Spleen (tissue), 11 donors: Measurements from ENCODE around the gene BPHL. TPM values are rescaled to one million over a fixed set of nuclear protein-coding genes. Genes with fewer than 3 reads are reported as not detected.
"Not testable (repeated sequence)": the region's sequence is repeated elsewhere in the genome, so short reads cannot be mapped to it uniquely, and the experiment has no call there.

Experiments
- DNase-seq: peaks from one replicate; pipeline ENCODE4 v3.0.0-alpha.2; 2020
- H3K27ac ChIP-seq, 8 donors: fragments of 200-600 bp; sonication (generic) in 7 of 8; 1 replicate in 4 of 8; 2 replicates in 4 of 8; pipeline versions ENCODE4 v1.5.0 to v1.8.0; 2016 to 2021; ENCODE audit warnings: inconsistent platforms in 4 of 8, mild to moderate bottlenecking in 4 of 8, moderate library complexity in 1 of 8
- H3K27me3 ChIP-seq, 7 donors: fragments of 200-600 bp; sonication (generic) in 6 of 7; replicated peaks in 1 of 7; 1 replicate in 4 of 7; 2 replicates in 3 of 7; pipeline versions ENCODE4 v1.5.0 to v1.8.0; 2016 to 2021; ENCODE audit warnings: inconsistent platforms in 3 of 7, mild to moderate bottlenecking in 1 of 7
- H3K36me3 ChIP-seq, 6 donors: fragments of 200-600 bp; sonication (generic) in 5 of 6; 1 replicate in 4 of 6; 2 replicates in 2 of 6; pipeline versions ENCODE4 v1.5.0 to v1.8.0; 2016 to 2021; ENCODE audit warnings: inconsistent platforms in 2 of 6
- H3K4me1 ChIP-seq, 6 donors: fragments of 200-600 bp; sonication (generic) in 5 of 6; 1 replicate in 3 of 6; 2 replicates in 3 of 6; pipeline versions ENCODE4 v1.5.0 to v1.8.0; 2016 to 2021; ENCODE audit warnings: inconsistent platforms in 3 of 6
- H3K4me3 ChIP-seq, 8 donors: fragments of 200-600 bp; sonication (generic) in 7 of 8; 1 replicate in 4 of 8; 2 replicates in 4 of 8; pipeline versions ENCODE4 v1.5.0 to v1.8.0; 2016 to 2021; ENCODE audit warnings: inconsistent platforms in 4 of 8, mild to moderate bottlenecking in 4 of 8, moderate library complexity in 2 of 8
- H3K9me3 ChIP-seq, 8 donors: fragments of 200-600 bp; sonication (generic) in 7 of 8; 1 replicate in 4 of 8; 2 replicates in 4 of 8; pipeline versions ENCODE4 v1.5.0 to v1.8.0; 2016 to 2021; ENCODE audit warnings: inconsistent platforms in 4 of 8
- POLR2A ChIP-seq, 3 donors: fragments of 450-650 bp; IDR thresholded peaks; one replicate each; pipeline ENCODE4 v1.5.1; 2017; ENCODE audit warnings: antibody characterized with exemption in 3 of 3, mild to moderate bottlenecking in 1 of 3
- POLR2AphosphoS5 ChIP-seq, 3 donors: sonication (generic); formaldehyde crosslinking; IDR thresholded peaks; one replicate each; pipeline ENCODE4 v1.5.1; 2017; ENCODE audit warnings: antibody characterized with exemption in 3 of 3
- WGBS, 5 donors: extraction: QIAGEN DNeasy Blood & Tissue Kit in 3 of 5; methylation state at CpG; one replicate each; pipeline versions ENCODE4 v1.1.5 to v1.1.7; 2013 to 2018; 5-methylcytosine and 5-hydroxymethylcytosine counted together
- intact Hi-C: fragments of 100-400 bp; cut with DNase I; formaldehyde crosslinking; loops from one replicate; pipeline ENCODE4 v1.15.0; 2023; ENCODE audit warnings: low total_unique reads
- polyA plus RNA-seq, 3 donors: library from polyadenylated mRNA; stranded (reverse); fragments of 200-250 nt; gene quantifications; one replicate each; pipeline ENCODE4 v1.2.1, GENCODE V29; 2013
- total RNA-seq, 7 donors: library from RNA; depleted of rRNA in 3 of 7; stranded (reverse); fragments of >200 nt in 3 of 7; fragmentation: NEBNext Ultra II Directional in 4 of 7; extraction: Animal tissue kit (Norgen Biotek cat#: 25700) in 4 of 7; gene quantifications; one replicate each; pipeline versions ENCODE4 v1.1.0 to v1.2.1, GENCODE V29; 2016 to 2021
- TF ChIP-seq, protein P1 (sequence below), 11 experiments: fragments of 200-600 bp in 7 of 11; fragments of 450-650 bp in 4 of 11; sonication (generic) in 4 of 11; IDR thresholded peaks in 8 of 11; conservative IDR thresholded peaks in 3 of 11; 1 replicate in 7 of 11; 2 replicates in 4 of 11; pipeline versions ENCODE4 v1.4.0 to v1.8.0; 2016 to 2021; ENCODE audit warnings: antibody characterized with exemption in 11 of 11, inconsistent platforms in 4 of 11, mild to moderate bottlenecking in 1 of 11
- donor health status: healthy with polysubstance abuse.
- donor health status: DM: no; HTN: no; CAD: no; lungs with moderate emphysema.
- donor health status: DM: no; HTN: no; CAD: no.
- donor health status: Bipolar disorder and iron deficiency.
- donor health status: healthy.
- donor health status: DM: no; HTN: no; CAD: no.
- donor health status: DM: yes; HTN: yes; CAD: no.

The BPHL gene
- total and polyA plus RNA-seq, 10 donors = 6.6 to 11.3 (median 9.4) TPM

DNA sequence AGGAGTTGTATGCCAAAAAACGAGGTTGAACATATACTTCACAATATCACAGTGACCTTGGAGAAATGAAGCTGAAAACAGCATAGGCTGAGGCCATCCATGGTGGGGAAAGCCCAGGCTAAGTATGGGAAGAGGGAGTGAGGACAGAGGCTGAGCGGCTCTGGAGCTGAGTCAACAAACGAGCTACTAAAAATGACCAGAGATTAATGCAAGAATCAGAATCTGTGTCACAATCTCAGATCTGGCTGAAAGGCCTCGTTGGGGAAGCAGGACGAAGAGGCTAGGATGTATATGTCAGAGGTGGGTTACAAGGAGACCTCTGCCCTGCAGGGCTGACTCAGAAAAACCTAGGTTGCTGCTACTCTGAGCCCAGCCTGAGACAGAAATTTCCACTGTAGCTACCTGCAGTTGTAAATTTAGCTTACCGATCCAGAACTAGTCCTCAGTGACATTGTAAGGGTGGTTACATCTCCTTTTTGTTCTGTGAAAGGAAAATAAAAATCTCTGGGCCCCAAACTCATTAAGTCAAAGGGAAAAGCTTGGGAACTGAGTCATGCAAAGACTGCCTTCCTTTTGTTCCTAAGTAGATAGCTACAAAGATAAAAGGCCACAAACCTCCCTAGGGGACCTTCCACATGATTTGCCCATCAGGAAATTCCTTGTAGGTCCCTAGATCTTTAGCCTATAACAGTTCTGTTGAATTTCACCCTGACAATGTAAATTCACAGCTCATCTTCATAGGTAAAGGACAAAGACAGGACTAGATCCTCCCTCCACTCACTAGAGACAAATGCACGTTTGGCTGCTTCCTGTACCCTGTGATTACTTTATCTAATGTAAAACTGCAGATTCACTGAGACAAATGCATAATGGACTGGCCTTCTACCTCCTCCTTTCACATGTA is 47.4 kb downstream of the BPHL start:
- TF ChIP-seq POLR2A (IDR thresholded peaks at IDR 0.05) (no peak), POLR2AphosphoS5 (IDR thresholded peaks at IDR 0.05) (no peak)
- TF ChIP-seq, protein P1, sequence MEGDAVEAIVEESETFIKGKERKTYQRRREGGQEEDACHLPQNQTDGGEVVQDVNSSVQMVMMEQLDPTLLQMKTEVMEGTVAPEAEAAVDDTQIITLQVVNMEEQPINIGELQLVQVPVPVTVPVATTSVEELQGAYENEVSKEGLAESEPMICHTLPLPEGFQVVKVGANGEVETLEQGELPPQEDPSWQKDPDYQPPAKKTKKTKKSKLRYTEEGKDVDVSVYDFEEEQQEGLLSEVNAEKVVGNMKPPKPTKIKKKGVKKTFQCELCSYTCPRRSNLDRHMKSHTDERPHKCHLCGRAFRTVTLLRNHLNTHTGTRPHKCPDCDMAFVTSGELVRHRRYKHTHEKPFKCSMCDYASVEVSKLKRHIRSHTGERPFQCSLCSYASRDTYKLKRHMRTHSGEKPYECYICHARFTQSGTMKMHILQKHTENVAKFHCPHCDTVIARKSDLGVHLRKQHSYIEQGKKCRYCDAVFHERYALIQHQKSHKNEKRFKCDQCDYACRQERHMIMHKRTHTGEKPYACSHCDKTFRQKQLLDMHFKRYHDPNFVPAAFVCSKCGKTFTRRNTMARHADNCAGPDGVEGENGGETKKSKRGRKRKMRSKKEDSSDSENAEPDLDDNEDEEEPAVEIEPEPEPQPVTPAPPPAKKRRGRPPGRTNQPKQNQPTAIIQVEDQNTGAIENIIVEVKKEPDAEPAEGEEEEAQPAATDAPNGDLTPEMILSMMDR (IDR thresholded peaks at IDR 0.05 in 8 of 11, conservative IDR thresholded peaks at IDR 0.05 in 3 of 11) = no peak
- WGBS, 5 donors = 64 to 78% (median 74%) methylated on average over 7 of the region's 7 CpGs
- H3K9me3 ChIP-seq = no peaks in the 10 kb centered on the region
- intact Hi-C loops = loop anchor here (10.0 kb wide), 1 partner anchor 89 kb away; the partner anchor contains the start of gene PSMG4
- no peak overlapping the region for H3K27ac ChIP-seq
- DNase-seq = no peak
- H3K36me3 ChIP-seq = no peaks in the 10 kb centered on the region
- H3K4me3 ChIP-seq = no peak overlapping the region
- H3K27me3 ChIP-seq = peaks cover 0 to 7% (median 0%) of the 10 kb centered on the region in 7 donors
- H3K4me1 ChIP-seq = peaks cover 0 to 25% (median 17%) of the 10 kb centered on the region in 6 donors

DNA sequence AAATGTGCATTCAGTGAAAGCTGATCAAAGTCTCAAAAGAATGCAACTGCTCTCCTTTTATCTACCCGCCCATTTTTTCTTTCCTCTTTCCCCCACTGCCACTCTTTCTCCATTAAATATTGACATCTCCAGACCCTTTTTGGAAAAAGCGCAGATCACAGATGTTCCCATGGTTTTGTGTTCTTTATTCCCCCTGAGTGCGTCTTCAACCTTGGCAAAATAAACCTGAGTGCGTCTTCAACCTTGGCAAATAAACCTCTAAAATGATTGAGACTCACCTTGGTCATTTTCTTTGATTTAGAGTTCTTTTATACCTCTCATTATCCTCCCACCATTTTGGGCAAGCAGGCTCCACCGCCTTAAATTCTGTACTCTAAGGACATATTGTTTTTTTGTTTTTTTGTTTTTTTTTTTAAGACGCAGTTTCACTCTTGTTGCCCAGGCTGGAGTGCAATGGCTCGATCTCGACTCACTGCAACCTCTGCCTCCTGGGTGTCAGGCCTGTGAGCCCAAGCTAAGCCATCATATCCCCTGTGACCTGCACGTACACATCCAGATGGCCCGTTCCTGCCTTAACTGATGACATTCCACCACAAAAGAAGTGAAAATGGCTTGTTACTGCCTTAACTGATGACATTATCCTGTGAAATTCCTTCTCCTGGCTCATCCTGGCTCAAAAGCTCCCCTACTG is 48.2 kb downstream of the BPHL start:
- H3K9me3 ChIP-seq, H3K36me3 ChIP-seq, DNase-seq, H3K4me3 ChIP-seq, H3K27ac ChIP-seq, H3K27me3 ChIP-seq: not testable (repeated sequence)
- 91 to 97% (median 93%) methylated on average over 10 of the region's 10 CpGs for WGBS, 5 donors
- peaks cover 0 to 20% (median 14%) of the 10 kb centered on the region in 6 donors for H3K4me1 ChIP-seq
- intact Hi-C loops = loop anchor here (10.0 kb wide), 1 partner anchor 88 kb away; the partner anchor contains the start of gene PSMG4

DNA sequence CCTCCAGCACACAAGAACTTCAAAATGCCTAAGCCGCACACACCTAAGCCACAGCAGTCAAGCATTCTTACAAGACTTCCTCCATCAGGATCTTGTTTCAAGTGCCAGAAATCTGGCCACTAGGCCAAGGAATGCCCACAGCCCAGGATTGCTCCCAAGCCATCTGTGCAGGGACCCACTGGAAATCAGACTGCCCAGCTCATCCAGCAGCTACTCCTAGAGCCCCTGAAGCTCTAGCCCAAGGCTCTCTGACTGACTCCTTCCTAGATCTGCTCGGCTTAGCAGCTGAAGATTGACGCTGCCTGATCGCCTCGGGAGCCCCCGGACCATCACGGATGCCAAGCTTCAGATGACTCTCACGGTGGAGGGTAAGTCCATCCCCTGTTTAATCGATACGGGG is 49.5 kb downstream of the BPHL start:
- 90 to 97% (median 94%) methylated on average over 10 of the region's 10 CpGs for WGBS, 5 donors
- not testable (repeated sequence) for DNase-seq, H3K9me3 ChIP-seq, H3K4me1 ChIP-seq, H3K27me3 ChIP-seq, H3K27ac ChIP-seq, H3K36me3 ChIP-seq, H3K4me3 ChIP-seq
- intact Hi-C loops = loop anchor here (10.0 kb wide), 1 partner anchor 87 kb away; the partner anchor contains the start of gene PSMG4

DNA sequence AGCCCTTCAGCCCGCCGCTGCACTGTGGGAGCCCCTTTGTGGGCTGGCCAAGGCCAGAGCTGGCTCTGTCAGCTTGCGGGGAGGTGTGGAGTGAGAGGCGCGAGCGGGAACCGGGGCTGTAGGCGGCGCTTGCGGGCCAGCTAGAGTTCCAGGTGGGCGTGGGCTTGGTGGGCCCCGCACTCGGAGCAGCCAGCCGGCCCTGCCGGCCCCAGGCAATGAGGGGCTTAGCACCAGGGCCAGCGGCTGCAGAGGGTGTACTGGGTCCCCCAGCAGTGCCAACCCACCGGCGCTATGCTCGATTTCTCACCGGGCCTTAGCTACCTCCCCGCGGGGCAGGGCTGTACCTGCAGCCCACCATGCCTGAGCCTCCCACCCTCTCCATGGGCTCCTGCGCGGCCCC is 52.2 kb downstream of the BPHL start:
- H3K27ac ChIP-seq, H3K4me1 ChIP-seq, H3K9me3 ChIP-seq, H3K4me3 ChIP-seq, DNase-seq, H3K27me3 ChIP-seq, intact Hi-C loops, H3K36me3 ChIP-seq: not testable (repeated sequence)
- WGBS, 5 donors = 85 to 96% (median 93%) methylated on average over 9 to 24 of the region's 24 CpGs

DNA sequence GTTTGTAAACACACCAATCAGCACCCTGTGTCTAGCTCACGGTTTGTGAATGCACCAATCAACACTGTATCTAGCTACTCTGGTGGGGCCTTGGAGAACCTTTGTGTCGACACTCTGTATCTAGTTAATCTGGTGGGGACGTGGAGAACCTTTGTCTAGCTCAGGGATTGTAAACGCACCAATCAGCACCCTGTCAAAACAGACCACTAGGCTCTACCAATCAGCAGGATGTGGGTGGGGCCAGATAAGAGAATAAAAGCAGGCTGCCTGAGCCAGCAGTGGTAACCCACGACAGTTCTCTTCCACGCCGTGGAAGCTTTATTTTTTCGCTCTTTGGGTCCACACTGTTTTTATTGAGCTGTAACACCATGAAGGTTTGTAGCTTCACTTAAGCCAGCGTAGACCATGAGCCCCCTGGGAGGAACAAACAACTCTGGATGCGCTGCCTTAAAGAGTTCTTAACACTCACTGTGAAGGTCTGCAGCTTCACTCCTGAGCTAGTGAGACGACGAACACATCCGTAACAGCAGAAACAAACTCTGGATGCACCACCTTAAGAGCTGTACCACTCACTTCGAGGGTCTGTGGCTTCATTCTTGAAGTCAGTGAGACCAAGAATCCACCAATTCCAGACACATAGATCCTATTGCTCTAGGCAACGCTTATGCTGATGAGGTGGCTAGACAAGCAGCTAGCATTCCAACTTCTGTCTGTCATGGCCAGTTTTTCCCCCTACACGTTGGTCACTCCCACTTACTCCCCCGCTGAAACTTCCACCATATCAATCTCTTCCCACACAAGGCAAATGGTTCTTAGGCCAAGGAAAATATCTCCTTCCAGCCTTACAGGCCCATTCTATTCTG is 53.0 kb downstream of the BPHL start:
- 86 to 92% (median 91%) methylated on average over 17 of the region's 17 CpGs for WGBS, 5 donors
- H3K4me3 ChIP-seq, H3K36me3 ChIP-seq, H3K27ac ChIP-seq, H3K4me1 ChIP-seq, DNase-seq, H3K9me3 ChIP-seq, H3K27me3 ChIP-seq, intact Hi-C loops: not testable (repeated sequence)

DNA sequence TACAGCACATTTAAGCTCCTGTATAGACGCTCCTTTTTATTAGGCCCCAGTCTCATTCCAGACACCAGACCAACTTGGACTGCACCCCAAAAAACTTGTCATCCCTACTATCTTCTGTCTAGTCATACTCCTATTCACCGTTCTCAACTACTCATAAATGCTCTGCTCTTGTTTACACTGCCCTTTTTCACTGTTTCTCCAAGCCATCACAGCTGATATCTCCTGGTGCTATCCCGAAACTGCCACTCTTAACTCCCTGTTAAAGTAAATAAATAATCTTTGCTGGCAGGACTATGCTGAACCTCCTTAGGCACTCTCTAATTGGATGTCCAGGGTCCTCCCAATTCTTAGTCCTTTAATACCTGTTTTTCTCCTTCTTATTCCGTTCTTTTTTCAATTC is 54.3 kb downstream of the BPHL start:
- 91 to 96% (median 92%) methylated on average over 4 of the region's 4 CpGs for WGBS, 5 donors
- intact Hi-C loops, DNase-seq, H3K36me3 ChIP-seq, H3K4me1 ChIP-seq, H3K27ac ChIP-seq, H3K9me3 ChIP-seq, H3K27me3 ChIP-seq, H3K4me3 ChIP-seq: not testable (repeated sequence)

DNA sequence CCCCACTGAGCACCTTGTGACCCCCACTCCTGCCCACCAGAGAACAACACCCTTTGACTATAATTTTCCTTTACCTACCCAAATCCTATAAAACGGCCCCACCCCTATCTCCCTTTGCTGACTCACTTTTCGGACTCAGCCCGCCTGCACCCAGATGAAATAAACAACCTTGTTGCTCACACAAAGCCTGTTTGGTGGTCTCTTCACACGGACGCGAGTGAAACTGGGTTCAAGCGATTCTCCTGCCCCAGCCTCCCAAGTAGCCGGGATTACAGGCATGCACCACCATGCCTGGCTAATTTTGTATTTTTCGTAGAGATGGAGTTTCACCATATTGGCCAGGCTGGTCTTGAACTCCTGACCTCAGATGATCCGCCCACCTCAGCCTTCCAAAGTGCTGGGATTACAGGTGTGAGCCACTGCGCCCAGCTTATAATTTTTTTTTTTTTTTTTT is 55.2 kb downstream of the BPHL start:
- H3K4me1 ChIP-seq, H3K27ac ChIP-seq, DNase-seq, H3K27me3 ChIP-seq, intact Hi-C loops, H3K9me3 ChIP-seq, H3K4me3 ChIP-seq, H3K36me3 ChIP-seq: not testable (repeated sequence)
- WGBS, 5 donors = 90 to 97% (median 94%) methylated on average over 11 of the region's 11 CpGs
